SJCRH30 (cell line): ENCODE measurements around the gene PKN3. TPM values are rescaled to one million over a fixed set of nuclear protein-coding genes. Genes with fewer than 3 reads are reported as not detected.

Experiments
- total RNA-seq: library from RNA; depleted of rRNA; stranded (reverse); fragments of >200 nt; shearing (Covaris generic); gene quantifications from 2 replicates; pipeline ENCODE4 v1.2.3, GENCODE V29; 2014; rRNA removed

Gene PKN3
- total RNA-seq, 1 experiment from 2014 or later: 20.2 TPM

Other genes starting within 250 kb of the PKN3 start
- gene ODF2, start 246.5 kb upstream of the PKN3 start, total RNA-seq: 63.8 and 64.9 TPM in 2 replicates
- gene GLE1, start 197.8 kb upstream of the PKN3 start, total RNA-seq: 34.1 and 38.1 TPM in 2 replicates
- 153 and 155 TPM in 2 replicates for gene SPTAN1, start 149.9 kb upstream of the PKN3 start, total RNA-seq
- gene DYNC2I2, start 45.7 kb upstream of the PKN3 start, total RNA-seq: 58.3 and 61.5 TPM in 2 replicates
- gene SET, start 13.3 kb upstream of the PKN3 start, total RNA-seq: 1,089 and 1,149 TPM in 2 replicates
- 35.0 and 37.4 TPM in 2 replicates for gene ZDHHC12, start 21.6 kb downstream of the PKN3 start, total RNA-seq
- gene ZER1, start 69.4 kb downstream of the PKN3 start, total RNA-seq: 18.8 and 19.9 TPM in 2 replicates
- gene TBC1D13, start 84.8 kb downstream of the PKN3 start, total RNA-seq: 21.0 and 21.3 TPM in 2 replicates
- 14.8 and 21.2 TPM in 2 replicates for gene ENDOG, start 116.0 kb downstream of the PKN3 start, total RNA-seq
- gene SPOUT1, start 127.3 kb downstream of the PKN3 start, total RNA-seq: 38.3 and 38.5 TPM in 2 replicates
- 8.4 and 9.4 TPM in 2 replicates for gene KYAT1, start 179.4 kb downstream of the PKN3 start, total RNA-seq
- gene LRRC8A, start 179.6 kb downstream of the PKN3 start, total RNA-seq: 50.8 and 54.2 TPM in 2 replicates
- 20.7 and 23.2 TPM in 2 replicates for gene PHYHD1, start 218.5 kb downstream of the PKN3 start, total RNA-seq
- 21.9 and 24.9 TPM in 2 replicates for gene DOLK, start 245.1 kb downstream of the PKN3 start, total RNA-seq
- 132 and 136 TPM in 2 replicates for gene NUP188, start 245.2 kb downstream of the PKN3 start, total RNA-seq